ENCODE measurements around the gene ATAD3B.

Gene ATAD3B

DNA sequence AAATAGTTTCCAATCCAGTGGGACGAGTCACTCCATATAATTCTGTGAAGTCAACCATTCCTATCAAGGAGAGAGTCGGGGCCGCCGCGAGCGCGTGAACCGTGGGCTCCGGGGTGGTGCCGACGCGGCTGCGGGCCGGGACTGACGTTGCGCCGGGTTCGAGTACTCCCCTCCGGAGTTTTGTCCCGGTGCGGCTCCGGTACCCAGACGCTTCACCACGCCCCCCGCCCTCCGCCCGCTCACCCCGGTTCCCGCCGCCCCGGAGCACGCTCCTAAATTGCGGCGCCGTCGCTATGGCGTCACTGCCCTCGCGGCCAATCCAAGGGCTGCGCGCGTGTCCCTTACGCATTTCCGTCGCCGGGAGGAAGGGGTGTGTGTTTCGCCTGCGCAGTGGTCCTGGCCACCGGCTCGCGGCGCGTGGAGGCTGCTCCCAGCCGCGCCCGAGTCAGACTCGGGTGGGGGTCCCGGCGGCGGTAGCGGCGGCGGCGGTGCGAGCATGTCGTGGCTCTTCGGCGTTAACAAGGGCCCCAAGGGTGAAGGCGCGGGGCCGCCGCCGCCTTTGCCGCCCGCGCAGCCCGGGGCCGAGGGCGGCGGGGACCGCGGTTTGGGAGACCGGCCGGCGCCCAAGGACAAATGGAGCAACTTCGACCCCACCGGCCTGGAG, at the start of gene ATAD3B:
ATAD3B (plus strand) TSS at position 377 of the 664 bp plus-strand sequence; CDS start at position 497, 120 bp downstream.
- TF ChIP-seq CTCF (IDR thresholded peaks at IDR 0.05; ENCODE audit: insufficient read depth, low read length, poor library complexity, severe bottlenecking) (no peak), EZH2phosphoT487 (conservative IDR thresholded peaks at IDR 0.05; ENCODE audit: low read length) (no peak)
- Histone ChIP-seq H3K36me3 (ENCODE audit: low read length) (no peaks in the 10 kb centered on the region), H3K9ac (ENCODE audit: low read length) (peak within 1 kb of the TSS; percentile 85), H3K27ac (ENCODE audit: low read depth, low read length) (peak within 1 kb of the TSS; percentile 31; the same call in 1 of the 2 replicates), H3K9me2 (replicated peaks; ENCODE audit: insufficient read depth, low read length) (no peaks in the 10 kb centered on the region), H2AFZ (ENCODE audit: low read depth, low read length, severe bottlenecking) (peak within 1 kb of the TSS; percentile 91), H3K79me2 (ENCODE audit: insufficient read depth, low read length) (peaks cover 26% of the 10 kb centered on the region), H3K27me3 (ENCODE audit: low read length) (no peaks in the 10 kb centered on the region), H4K20me1 (ENCODE audit: low read depth, low read length) (no peaks in the 10 kb centered on the region), H3K4me2 (ENCODE audit: low read depth, low read length, poor library complexity, severe bottlenecking) (peak within 1 kb of the TSS; percentile 94), H3K9me3 (ENCODE audit: insufficient read depth, low read length) (no peaks in the 10 kb centered on the region), H3F3A (ENCODE audit: insufficient read depth) (peaks cover 11% of the 10 kb centered on the region), H3K4me3 (ENCODE audit: insufficient read depth, low read length, poor library complexity, severe bottlenecking) (peak within 1 kb of the TSS; percentile 93)

- Histone ChIP-seq H3K9ac (ENCODE audit: low read length) (no peak overlapping the region), H3K4me2 (ENCODE audit: low read depth, low read length, poor library complexity, severe bottlenecking) (no peak overlapping the region), H3K36me3 (ENCODE audit: low read length) (no peaks in the 10 kb centered on the region), H4K20me1 (ENCODE audit: low read depth, low read length) (no peaks in the 10 kb centered on the region), H3K4me3 (ENCODE audit: insufficient read depth, low read length, poor library complexity, severe bottlenecking) (no peak overlapping the region), H3K79me2 (ENCODE audit: insufficient read depth, low read length) (no peaks in the 10 kb centered on the region), H2AFZ (ENCODE audit: low read depth, low read length, severe bottlenecking) (no peak overlapping the region), H3K9me2 (replicated peaks; ENCODE audit: insufficient read depth, low read length) (no peaks in the 10 kb centered on the region), H3K27me3 (ENCODE audit: low read length) (no peaks in the 10 kb centered on the region), H3F3A (ENCODE audit: insufficient read depth) (no peaks in the 10 kb centered on the region), H3K27ac (ENCODE audit: low read depth, low read length) (no peak overlapping the region), H3K9me3 (ENCODE audit: insufficient read depth, low read length) (no peaks in the 10 kb centered on the region)
- no peak for TF ChIP-seq EZH2phosphoT487 (conservative IDR thresholded peaks at IDR 0.05; ENCODE audit: low read length)
- TF ChIP-seq CTCF (IDR thresholded peaks at IDR 0.05; ENCODE audit: insufficient read depth, low read length, poor library complexity, severe bottlenecking) = no peak
Measured at GRCh38 chr1:1421907-1422464, 49.6 kb upstream of the ATAD3B start.

- Histone ChIP-seq H3K9me2 (replicated peaks; ENCODE audit: insufficient read depth, low read length) (no peaks in the 10 kb centered on the region), H3K9ac (ENCODE audit: low read length) (no peak overlapping the region), H3K4me3 (ENCODE audit: insufficient read depth, low read length, poor library complexity, severe bottlenecking) (no peak overlapping the region), H3K27me3 (ENCODE audit: low read length) (no peaks in the 10 kb centered on the region), H3F3A (ENCODE audit: insufficient read depth) (no peaks in the 10 kb centered on the region), H4K20me1 (ENCODE audit: low read depth, low read length) (no peaks in the 10 kb centered on the region), H3K27ac (ENCODE audit: low read depth, low read length) (no peak overlapping the region), H3K36me3 (ENCODE audit: low read length) (no peaks in the 10 kb centered on the region), H3K9me3 (ENCODE audit: insufficient read depth, low read length) (no peaks in the 10 kb centered on the region), H3K79me2 (ENCODE audit: insufficient read depth, low read length) (no peaks in the 10 kb centered on the region), H3K4me2 (ENCODE audit: low read depth, low read length, poor library complexity, severe bottlenecking) (no peak overlapping the region), H2AFZ (ENCODE audit: low read depth, low read length, severe bottlenecking) (no peak overlapping the region)
- TF ChIP-seq CTCF (IDR thresholded peaks at IDR 0.05; ENCODE audit: insufficient read depth, low read length, poor library complexity, severe bottlenecking) = no peak
- no peak for TF ChIP-seq EZH2phosphoT487 (conservative IDR thresholded peaks at IDR 0.05; ENCODE audit: low read length)
Measured at GRCh38 chr1:1422465-1423244, 48.9 kb upstream of the ATAD3B start.
